Activated T-cell treated with anti-CD3 and anti-CD28 coated beads for 1 hour (primary cell): ENCODE results near the gene BNIP3.
"Not testable (repeated sequence)": the region's sequence is repeated elsewhere in the genome, so short reads cannot be mapped to it uniquely, and the experiment has no call there.

Source experiments
- DNase-seq: peaks from one replicate; pipeline ENCODE4 v3.0.0-alpha.2; 2020; ENCODE audit warnings: low read depth

BNIP3 gene

GRCh38 chr10:131929122-131929845 is 52.4 kb downstream of the BNIP3 start:
- DNase-seq = no peak

- DNase-seq = no peak
Observed at GRCh38 chr10:131928248-131929095, 53.3 kb downstream of the BNIP3 start.

GRCh38 chr10:131926743-131927595 is 54.8 kb downstream of the BNIP3 start:
- no peak for DNase-seq

- DNase-seq = no peak
Observed at GRCh38 chr10:131926253-131926652, 55.5 kb downstream of the BNIP3 start.

GRCh38 chr10:131925716-131926115 is 56.0 kb downstream of the BNIP3 start:
- no peak for DNase-seq

- no peak for DNase-seq
Observed at GRCh38 chr10:131925011-131925649, 56.6 kb downstream of the BNIP3 start.

GRCh38 chr10:131923038-131923756 is 58.5 kb downstream of the BNIP3 start:
- no peak for DNase-seq

- no peak for DNase-seq
Observed at GRCh38 chr10:131921184-131921583, 60.5 kb downstream of the BNIP3 start.

- DNase-seq = no peak
Observed at GRCh38 chr10:131920693-131921092, 61.0 kb downstream of the BNIP3 start.

GRCh38 chr10:131920151-131920550 is 61.6 kb downstream of the BNIP3 start:
- no peak for DNase-seq

- DNase-seq = not testable (repeated sequence)
Observed at GRCh38 chr10:131919461-131919860, 62.3 kb downstream of the BNIP3 start.
